OCI-LY3 (cell line): ENCODE data around the gene AK2.

Experiments used
- H2AFZ ChIP-seq: fragments of 200-600, 300-600 bp; shearing (Covaris generic); 2 replicates; pipeline ENCODE4 v1.6.0; 2014; ENCODE audit warnings: antibody characterized with exemption, low read depth, low read length
- H3K27ac ChIP-seq: fragments of 200-600, 300-600 bp; sonication (generic); 2 replicates; pipeline ENCODE4 v1.5.1; 2014; ENCODE audit warnings: mild to moderate bottlenecking, low read length, moderate library complexity, mixed read lengths
- H3K27me3 ChIP-seq: fragments of 200-600, 300-600 bp; sonication (generic); 2 replicates; pipeline ENCODE4 v1.6.1; 2014; ENCODE audit warnings: low read depth, low read length, mixed read lengths
- H3K36me3 ChIP-seq: fragments of 200-600, 300-600 bp; sonication (generic); replicated peaks from 2 replicates; pipeline ENCODE3; 2014; ENCODE audit warnings: low read depth, low read length, mixed read lengths
- H3K4me1 ChIP-seq: fragments of 300-600, 200-600 bp; sonication (generic); 2 replicates; pipeline ENCODE4 v1.6.1; 2014; ENCODE audit warnings: low read length, mixed read lengths
- H3K4me2 ChIP-seq: fragments of 200-600, 300-600 bp; sonication (generic); 2 replicates; pipeline ENCODE4 v1.6.1; 2014; ENCODE audit warnings: low read length, mixed read lengths
- H3K4me3 ChIP-seq: fragments of 300-600, 200-600 bp; sonication (generic); 2 replicates; pipeline ENCODE4 v1.5.1; 2014; ENCODE audit warnings: antibody characterized with exemption, mild to moderate bottlenecking, low read length, moderate library complexity
- H3K79me2 ChIP-seq: fragments of 300-600, 200-600 bp; shearing (Covaris generic); 2 replicates; pipeline ENCODE4 v1.6.1; 2014; ENCODE audit warnings: mild to moderate bottlenecking, low read length, mixed read lengths
- H3K9ac ChIP-seq: fragments of 300-600, 200-600 bp; shearing (Covaris generic); 2 replicates; pipeline ENCODE4 v1.6.0; 2014; ENCODE audit warnings: mild to moderate bottlenecking, low read length, moderate library complexity
- H3K9me3 ChIP-seq: fragments of 200-600, 300-600 bp; shearing (Covaris generic); 2 replicates; pipeline ENCODE4 v1.6.1; 2014; ENCODE audit warnings: low read length, mixed read lengths; ENCODE audit not compliant: insufficient read depth
- H4K20me1 ChIP-seq: fragments of 200-600, 300-600 bp; sonication (generic); 2 replicates; pipeline ENCODE4 v1.6.1; 2016; ENCODE audit warnings: low read length, mixed read lengths; ENCODE audit not compliant: insufficient read depth
- CTCF ChIP-seq: fragments of 200-600, 300-600 bp; sonication (generic); IDR thresholded peaks from 2 replicates; pipeline ENCODE4 v1.5.1; 2014; ENCODE audit warnings: antibody characterized with exemption, low read length, low read depth
- EZH2phosphoT487 ChIP-seq: fragments of 200-600 bp; shearing (Covaris generic); IDR thresholded peaks from 2 replicates; pipeline ENCODE4 v1.6.1; 2018; ENCODE audit warnings: antibody characterized with exemption, mixed run types, low read depth

Gene AK2

GRCh38 chr1:33031506-33031905, 5.2 kb downstream of the AK2 start:
- no peak overlapping the region for H3K4me3 ChIP-seq
- H3K79me2 ChIP-seq: peaks cover 100% of the 10 kb centered on the region
- no peaks in the 10 kb centered on the region for H3K9me3 ChIP-seq
- H3K36me3 ChIP-seq: peaks cover 29% of the 10 kb centered on the region
- H3K9ac ChIP-seq: no peak overlapping the region
- peaks cover 30% of the 10 kb centered on the region for H4K20me1 ChIP-seq
- no peak overlapping the region for H2AFZ ChIP-seq
- H3K27ac ChIP-seq: no peak overlapping the region
- no peak for TF ChIP-seq EZH2phosphoT487
- TF ChIP-seq CTCF: no peak
- H3K27me3 ChIP-seq: no peaks in the 10 kb centered on the region
- H3K4me1 ChIP-seq: peaks cover 8% of the 10 kb centered on the region
- no peak overlapping the region for H3K4me2 ChIP-seq

GRCh38 chr1:33030575-33030974, 6.1 kb downstream of the AK2 start:
- Histone ChIP-seq H3K9me3 (no peaks in the 10 kb centered on the region), H3K27me3 (no peaks in the 10 kb centered on the region), H3K4me1 (peaks cover 7% of the 10 kb centered on the region), H4K20me1 (peaks cover 33% of the 10 kb centered on the region), H3K4me2 (no peak overlapping the region), H3K36me3 (peaks cover 29% of the 10 kb centered on the region), H3K27ac (no peak overlapping the region), H3K4me3 (no peak overlapping the region), H2AFZ (no peak overlapping the region), H3K79me2 (peaks cover 99% of the 10 kb centered on the region), H3K9ac (no peak overlapping the region)
- TF ChIP-seq EZH2phosphoT487: no peak
- no peak for TF ChIP-seq CTCF

DNA sequence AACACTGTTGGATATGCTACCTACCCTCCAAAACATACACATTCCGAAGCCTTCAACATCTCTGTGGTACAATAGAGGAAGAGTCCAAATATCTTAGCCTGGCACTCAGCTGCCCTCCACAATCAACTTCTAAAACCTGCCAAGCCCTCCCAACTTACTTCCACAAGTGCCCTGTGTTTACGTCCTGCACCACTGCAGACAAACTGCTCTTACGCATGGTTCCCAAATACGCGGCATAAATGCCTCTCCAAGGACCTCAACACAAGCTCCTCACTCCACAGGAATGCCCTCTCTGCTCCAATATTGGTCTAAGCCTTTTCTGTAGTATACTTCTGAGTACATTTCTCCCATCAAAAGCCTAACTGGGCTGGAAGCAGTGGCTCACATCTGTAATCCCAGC, 6.8 kb downstream of the AK2 start:
- Histone ChIP-seq H2AFZ (no peak overlapping the region), H3K4me3 (no peak overlapping the region), H3K79me2 (peaks cover 98% of the 10 kb centered on the region), H3K4me1 (peaks cover 5% of the 10 kb centered on the region; the same call in 1 of the 2 replicates), H3K9me3 (no peaks in the 10 kb centered on the region), H3K27ac (no peak overlapping the region), H4K20me1 (peaks cover 39% of the 10 kb centered on the region), H3K27me3 (no peaks in the 10 kb centered on the region), H3K9ac (no peak overlapping the region), H3K36me3 (peaks cover 29% of the 10 kb centered on the region), H3K4me2 (no peak overlapping the region)
- TF ChIP-seq CTCF (no peak), EZH2phosphoT487 (no peak)

DNA sequence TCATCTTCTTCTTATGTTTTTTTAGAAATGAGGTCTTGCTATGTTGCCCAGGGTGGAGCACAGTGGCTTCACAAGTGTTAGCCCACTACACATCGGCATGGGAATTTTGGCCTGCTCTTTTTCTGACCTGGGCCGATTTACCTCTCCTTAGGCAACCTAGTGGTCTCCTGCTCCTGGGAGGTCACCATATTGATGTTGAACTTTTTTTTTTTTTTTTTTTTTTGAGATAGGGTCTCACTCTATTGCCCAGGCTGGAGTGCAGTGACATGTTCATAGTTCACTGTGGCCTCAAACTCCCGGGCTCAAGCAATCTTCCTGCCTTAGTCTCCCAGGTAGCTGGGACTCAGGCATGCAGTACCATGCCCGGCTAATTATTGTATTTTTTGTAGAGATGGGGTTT, 7.5 kb downstream of the AK2 start:
- no peaks in the 10 kb centered on the region for H3K9me3 ChIP-seq
- peaks cover 98% of the 10 kb centered on the region for H3K79me2 ChIP-seq
- H3K4me3 ChIP-seq: no peak overlapping the region
- peaks cover 39% of the 10 kb centered on the region for H4K20me1 ChIP-seq
- peaks cover 4% of the 10 kb centered on the region; the same call in 1 of the 2 replicates for H3K4me1 ChIP-seq
- no peak overlapping the region for H3K9ac ChIP-seq
- no peaks in the 10 kb centered on the region for H3K27me3 ChIP-seq
- H3K27ac ChIP-seq: no peak overlapping the region
- H3K4me2 ChIP-seq: no peak overlapping the region
- TF ChIP-seq CTCF (no peak), EZH2phosphoT487 (no peak)
- peaks cover 29% of the 10 kb centered on the region for H3K36me3 ChIP-seq
- no peak overlapping the region for H2AFZ ChIP-seq
